Measurements from ENCODE around the gene CLDN4.

The CLDN4 gene

DNA sequence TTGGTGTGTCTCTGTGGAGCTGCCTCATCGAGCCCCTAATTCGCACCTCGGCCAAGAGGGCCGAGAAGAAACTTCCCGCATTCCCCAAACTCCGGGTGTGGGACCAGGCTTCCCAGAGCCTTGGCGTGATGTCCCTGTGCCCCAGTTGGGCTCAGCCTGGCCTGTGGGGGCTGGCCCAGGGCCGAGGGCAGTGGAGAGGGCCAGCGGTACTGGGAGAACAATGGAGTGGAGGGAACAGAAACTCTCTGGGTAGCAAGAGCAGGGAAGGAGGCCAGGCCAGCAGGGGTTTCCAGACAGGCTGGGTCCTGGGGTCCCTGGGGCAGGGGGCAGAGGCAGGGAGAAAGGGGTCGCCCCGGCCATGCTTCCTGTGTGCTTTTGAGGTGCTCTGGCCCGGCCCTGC is 46.2 kb downstream of the CLDN4 start:
- DNase-seq = no peak

DNA sequence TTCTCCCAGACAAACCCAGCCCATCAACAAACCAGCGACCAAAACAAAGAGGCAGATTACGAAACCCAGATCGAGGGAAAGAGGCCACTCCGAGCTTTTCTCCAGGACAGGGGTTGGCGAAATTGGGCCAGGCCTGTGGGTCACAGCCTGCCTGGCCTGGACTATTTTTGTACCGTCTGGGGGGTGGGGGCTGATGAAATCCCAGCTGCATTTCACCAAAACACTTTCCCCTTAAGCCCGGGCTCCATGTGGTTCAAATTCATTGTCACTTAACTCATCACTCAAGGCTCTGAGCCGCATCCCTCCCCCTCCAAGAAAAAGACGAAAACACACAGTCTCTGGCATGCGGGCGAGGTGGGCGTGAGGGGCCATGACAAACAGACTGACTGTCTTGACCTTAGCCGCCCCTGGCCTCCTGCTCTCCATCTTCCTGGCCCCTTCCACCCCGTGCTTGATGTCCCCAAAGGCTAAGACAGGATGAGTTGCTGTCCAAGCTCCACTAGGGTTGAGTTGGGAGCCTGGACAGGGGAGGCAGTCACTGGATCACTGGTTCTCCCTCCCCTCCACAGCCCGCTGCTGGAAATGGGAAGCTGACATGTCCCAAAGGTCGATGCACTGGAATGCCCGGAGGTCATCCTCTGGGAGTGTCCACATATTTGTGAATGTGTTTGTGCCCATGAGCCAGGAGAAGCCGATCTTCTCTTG is 49.3 kb downstream of the CLDN4 start:
- DNase-seq = no peak

DNA sequence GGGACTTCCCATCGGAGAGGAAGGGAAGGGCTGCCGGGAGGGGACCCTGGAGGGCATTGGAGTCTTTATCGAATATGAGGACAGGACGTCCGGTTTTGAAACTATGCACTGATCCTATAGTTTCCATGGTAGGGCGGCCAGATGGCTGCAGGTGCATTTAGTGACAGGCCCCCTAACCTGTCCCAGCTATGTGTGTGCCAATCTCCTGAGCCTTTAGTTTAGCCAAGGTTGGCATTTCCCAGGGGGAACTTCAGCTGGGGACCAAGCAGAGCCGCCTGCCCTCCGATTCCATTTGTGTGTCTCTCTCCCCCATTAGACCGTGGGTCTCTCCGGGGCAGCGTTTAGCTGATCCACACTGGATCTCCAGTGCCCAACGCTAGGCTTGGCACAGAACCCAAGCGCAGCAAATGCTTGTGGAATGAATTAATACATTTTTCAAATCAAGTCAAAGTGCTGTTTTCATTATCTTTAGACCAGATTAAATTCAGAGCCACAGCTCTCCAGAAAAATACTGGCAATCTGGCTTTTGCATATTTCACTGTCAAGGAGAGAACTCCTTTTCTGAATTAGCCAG is 50.0 kb downstream of the CLDN4 start:
- DNase-seq = no peak

DNA sequence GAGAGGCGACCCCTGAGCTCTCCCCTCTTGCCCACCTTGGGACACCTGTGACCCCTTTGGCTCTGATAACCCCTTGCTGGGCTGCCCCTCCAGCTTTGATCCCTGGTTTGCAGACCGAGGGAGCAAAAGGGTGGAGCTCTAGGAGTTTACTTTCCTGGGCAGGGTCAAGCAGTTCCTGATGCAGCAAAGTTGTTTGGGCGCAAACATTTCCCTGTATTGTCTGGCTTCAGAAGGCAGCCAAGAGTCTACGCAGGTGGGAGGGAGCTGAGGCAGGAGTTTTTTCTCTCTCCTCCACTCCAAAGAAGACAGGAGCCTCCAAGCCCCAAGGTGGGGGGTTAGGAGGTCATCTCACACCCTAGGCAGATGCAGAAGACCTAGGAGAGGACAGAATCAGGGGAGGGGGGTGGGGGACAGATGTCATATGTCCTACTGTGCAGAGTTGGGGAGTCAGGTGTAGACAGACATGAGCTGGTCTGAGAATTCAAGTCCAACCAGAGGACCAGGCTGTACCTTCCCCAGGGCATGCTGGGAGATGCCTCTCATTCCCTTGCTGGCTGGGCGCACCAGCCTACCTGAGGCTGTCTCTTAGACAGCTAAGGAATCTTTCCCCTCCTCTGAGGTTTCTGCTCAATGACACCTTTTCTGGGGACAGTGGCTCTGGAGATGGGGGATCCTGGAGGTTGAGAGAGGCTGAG is 50.7 kb downstream of the CLDN4 start:
- DNase-seq = no peak

DNA sequence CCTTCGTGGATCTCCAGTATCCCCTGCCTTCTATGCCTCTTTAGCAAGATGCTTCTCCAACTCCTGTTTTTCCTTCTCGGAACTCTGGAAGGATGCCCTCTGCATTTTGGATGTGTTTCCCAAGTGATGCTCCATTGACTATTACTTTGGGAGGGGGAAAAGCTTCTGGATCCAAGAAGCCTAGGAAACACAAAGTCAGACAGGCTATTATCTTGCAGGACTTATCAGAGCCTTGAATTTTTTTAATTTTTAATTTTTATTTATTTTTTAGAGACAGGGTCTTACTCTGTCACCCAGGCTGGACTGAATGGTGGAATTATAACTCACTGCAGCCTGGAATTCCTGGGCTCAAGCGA is 51.2 kb downstream of the CLDN4 start:
- DNase-seq = no peak

Measured in DMS79 treated with DMSO at 0.1 percent for 48 hours (cell line).